OCI-LY7 (cell line): ENCODE data around the gene COL18A1. TPM values are rescaled to one million over a fixed set of nuclear protein-coding genes. Genes with fewer than 3 reads are reported as not detected.

Experiments used
- BruUV-seq: library from RNA; stranded (reverse); fragments of 400-500 nt; replicated peaks from 2 replicates; lab custom pipeline; 2021; lab: Mats Ljungman, UMichigan
- CTCF ChIA-PET: fragments of 300-600 bp; sonication (Branson Sonifier 250); formaldehyde crosslinking; loops from one replicate; lab custom pipeline; 2022; ENCODE audit warnings: antibody characterized with exemption; ENCODE audit not compliant: unreplicated experiment; lab: Charles Lee
- POLR2A ChIA-PET: fragments of 300-600 bp; sonication (Branson Sonifier 250); formaldehyde crosslinking; loops from one replicate; lab custom pipeline; 2022; ENCODE audit warnings: antibody characterized with exemption; lab: Charles Lee
- DNase-seq: peaks from one replicate; pipeline ENCODE4 v3.0.0-alpha.2; 2015; ENCODE audit warnings: low spot score
- H2AFZ ChIP-seq: fragments of 200-600 bp; sonication (generic), shearing (Covaris generic); 2 replicates; pipeline ENCODE4 v1.6.1; 2014; ENCODE audit warnings: mild to moderate bottlenecking, antibody characterized with exemption, low read length, moderate library complexity
- H3K27ac ChIP-seq: fragments of 200-600 bp; sonication (generic); 2 replicates; pipeline ENCODE4 v1.5.1; 2014; ENCODE audit warnings: mixed run types, low read depth, mild to moderate bottlenecking, moderate library complexity, low read length, inconsistent platforms; ENCODE audit not compliant: poor library complexity, severe bottlenecking
- H3K36me3 ChIP-seq: fragments of 200-600 bp; sonication (generic); 2 replicates; pipeline ENCODE4 v1.6.1; 2014; ENCODE audit warnings: mild to moderate bottlenecking, antibody characterized with exemption, low read length, moderate library complexity, mixed read lengths; ENCODE audit not compliant: insufficient read depth
- H3K4me1 ChIP-seq: fragments of 200-600 bp; sonication (generic); 2 replicates; pipeline ENCODE4 v1.5.1; 2014; ENCODE audit warnings: mild to moderate bottlenecking, low read length; ENCODE audit not compliant: insufficient read depth, poor library complexity, severe bottlenecking
- H3K4me2 ChIP-seq: fragments of 200-600 bp; sonication (generic); 2 replicates; pipeline ENCODE4 v1.6.1; 2014; ENCODE audit warnings: mild to moderate bottlenecking, low read length
- H3K4me3 ChIP-seq: fragments of 200-600 bp; sonication (generic); 2 replicates; pipeline ENCODE4 v1.5.1; 2014; ENCODE audit warnings: mild to moderate bottlenecking, low read depth, low read length; ENCODE audit not compliant: poor library complexity, severe bottlenecking
- H3K79me2 ChIP-seq: fragments of 200-600 bp; sonication (generic); 2 replicates; pipeline ENCODE4 v1.6.1; 2016; ENCODE audit warnings: low read depth, mild to moderate bottlenecking, low read length, moderate library complexity, mixed read lengths; ENCODE audit not compliant: insufficient read depth
- H3K9me2 ChIP-seq: fragments of 200-600 bp; sonication (generic); 2 replicates; pipeline ENCODE4 v1.6.1; 2016; ENCODE audit warnings: mild to moderate bottlenecking, low read length, mixed read lengths; ENCODE audit not compliant: insufficient read depth
- H3K9me3 ChIP-seq: fragments of 200-600 bp; sonication (generic); 2 replicates; pipeline ENCODE4 v1.6.1; 2014; ENCODE audit warnings: mild to moderate bottlenecking, mixed run types, low read length, mixed read lengths
- H4K20me1 ChIP-seq: fragments of 200-600 bp; sonication (generic); 2 replicates; pipeline ENCODE4 v1.6.1; 2014; ENCODE audit warnings: mild to moderate bottlenecking, antibody characterized with exemption, low read length, moderate library complexity, mixed read lengths; ENCODE audit not compliant: insufficient read depth
- CTCF ChIP-seq: fragments of 200-600 bp; sonication (generic); conservative IDR thresholded peaks from 2 replicates; pipeline ENCODE4 v1.5.1; 2014; ENCODE audit warnings: mild to moderate bottlenecking, antibody characterized with exemption, low read length, moderate library complexity, mixed read lengths
- EZH2phosphoT487 ChIP-seq: fragments of 200-600 bp; sonication (generic); IDR thresholded peaks from 2 replicates; pipeline ENCODE4 v1.6.1; 2018; ENCODE audit warnings: low read depth, borderline replicate concordance, mild to moderate bottlenecking, mixed run types, antibody characterized with exemption, low read length, moderate library complexity, mixed read lengths
- intact Hi-C: fragments of 100-400 bp; cut with micrococcal nuclease; formaldehyde crosslinking; loops from one replicate; pipeline ENCODE4 v1.10.0; 2022; ENCODE audit not compliant: unreplicated experiment
- total RNA-seq, 2 experiments: library from RNA; depleted of rRNA in 1 of 2; stranded (reverse); fragments of >200 nt in 1 of 2; shearing (Covaris generic) in 1 of 2; gene quantifications; 2 replicates each; pipeline ENCODE4 v1.2.3, GENCODE V29; 2014 to 2022

COL18A1 gene
- total RNA-seq, 2 experiments from 2014 or later = 0.23 to 7.4 TPM

- H3K4me3 ChIP-seq = no peak overlapping the region
- no peak for TF ChIP-seq EZH2phosphoT487
- no peak for TF ChIP-seq CTCF
- no peaks in the 10 kb centered on the region for H3K36me3 ChIP-seq
- no peak for DNase-seq
- H3K9me3 ChIP-seq = peaks cover 8% of the 10 kb centered on the region
- H3K27ac ChIP-seq = no peak overlapping the region
- H2AFZ ChIP-seq = no peak overlapping the region
- H3K4me1 ChIP-seq = no peaks in the 10 kb centered on the region
- no peaks in the 10 kb centered on the region for H4K20me1 ChIP-seq
- ChIA-PET CTCF (no interaction called here), POLR2A (no interaction called here)
- H3K4me2 ChIP-seq = no peak overlapping the region
- H3K79me2 ChIP-seq = no peaks in the 10 kb centered on the region
- no TSS peak for BruUV-seq
- H3K9me2 ChIP-seq = no peaks in the 10 kb centered on the region
- intact Hi-C loops = no loop called here
Observed at GRCh38 chr21:45447821-45448220, 42.9 kb downstream of the COL18A1 start.

- Histone ChIP-seq H3K4me2 (no peak overlapping the region), H3K36me3 (no peaks in the 10 kb centered on the region), H3K4me3 (no peak overlapping the region), H3K79me2 (no peaks in the 10 kb centered on the region), H2AFZ (no peak overlapping the region), H3K27ac (no peak overlapping the region), H4K20me1 (no peaks in the 10 kb centered on the region), H3K9me2 (no peaks in the 10 kb centered on the region), H3K4me1 (no peaks in the 10 kb centered on the region), H3K9me3 (peaks cover 13% of the 10 kb centered on the region)
- POLR2A ChIA-PET = no interaction called here
- CTCF ChIA-PET = no interaction called here
- intact Hi-C loops = no loop called here
- DNase-seq = no peak
- no TSS peak for BruUV-seq
- no peak for TF ChIP-seq EZH2phosphoT487
- TF ChIP-seq CTCF = no peak
Observed at GRCh38 chr21:45448283-45448809, 43.4 kb downstream of the COL18A1 start.

GRCh38 chr21:45448810-45449657 is 44.1 kb downstream of the COL18A1 start:
- TF ChIP-seq CTCF = no peak
- no peak for TF ChIP-seq EZH2phosphoT487
- H3K4me2 ChIP-seq = no peak overlapping the region
- no peak overlapping the region for H3K4me3 ChIP-seq
- ChIA-PET CTCF (no interaction called here), POLR2A (no interaction called here)
- H3K79me2 ChIP-seq = no peaks in the 10 kb centered on the region
- no peak for DNase-seq
- peaks cover 15% of the 10 kb centered on the region for H3K9me3 ChIP-seq
- no peak overlapping the region for H3K27ac ChIP-seq
- intact Hi-C loops = no loop called here
- H2AFZ ChIP-seq = no peak overlapping the region
- no peaks in the 10 kb centered on the region for H4K20me1 ChIP-seq
- no TSS peak for BruUV-seq
- H3K36me3 ChIP-seq = no peaks in the 10 kb centered on the region
- no peaks in the 10 kb centered on the region for H3K4me1 ChIP-seq
- H3K9me2 ChIP-seq = no peaks in the 10 kb centered on the region
